GM13976 (cell line): Measurements from ENCODE around the gene IL6ST.

Experiments
- DNase-seq: peaks from one replicate; pipeline ENCODE4 v3.0.0; 2012; ENCODE audit warnings: low spot score
- CTCF ChIP-seq: IDR thresholded peaks from 2 replicates; pipeline ENCODE4 v1.5.1; 2012; ENCODE audit warnings: borderline replicate concordance, mild to moderate bottlenecking; ENCODE audit not compliant: insufficient read depth; ENCODE audit errors: extremely low read depth, missing control alignments, control extremely low read depth
- in situ Hi-C: fragments of 300-500 bp; cut with MboI; formaldehyde crosslinking; loops from one replicate; pipeline ENCODE4 v1.12.0; 2022; ENCODE audit warnings: low sequenced_read_pairs, mixed read lengths, inconsistent platforms; ENCODE audit not compliant: unreplicated experiment

Gene IL6ST

GRCh38 chr5:55899344-55899743, 95.4 kb downstream of the IL6ST start:
- no peak for DNase-seq
- no peak for TF ChIP-seq CTCF
- in situ Hi-C loops = no loop called here

GRCh38 chr5:55897905-55898304, 96.9 kb downstream of the IL6ST start:
- TF ChIP-seq CTCF = no peak
- in situ Hi-C loops = no loop called here
- DNase-seq = no peak

GRCh38 chr5:55897206-55897894, 97.4 kb downstream of the IL6ST start:
- no peak for TF ChIP-seq CTCF
- no peak for DNase-seq
- in situ Hi-C loops = no loop called here

GRCh38 chr5:55896663-55897062, 98.1 kb downstream of the IL6ST start:
- no peak for DNase-seq
- in situ Hi-C loops = no loop called here
- TF ChIP-seq CTCF = no peak

- TF ChIP-seq CTCF = no peak
- no peak for DNase-seq
- in situ Hi-C loops = no loop called here
Measured at GRCh38 chr5:55896238-55896637, 98.5 kb downstream of the IL6ST start.

- DNase-seq = no peak
- in situ Hi-C loops = no loop called here
- no peak for TF ChIP-seq CTCF
Measured at GRCh38 chr5:55895346-55895745, 99.4 kb downstream of the IL6ST start.
